ENCODE measurements around the gene CD22.

GRCh38 chr19:35348911-35349611 is 20.1 kb downstream of the CD22 start:
- TF ChIP-seq, protein P1, sequence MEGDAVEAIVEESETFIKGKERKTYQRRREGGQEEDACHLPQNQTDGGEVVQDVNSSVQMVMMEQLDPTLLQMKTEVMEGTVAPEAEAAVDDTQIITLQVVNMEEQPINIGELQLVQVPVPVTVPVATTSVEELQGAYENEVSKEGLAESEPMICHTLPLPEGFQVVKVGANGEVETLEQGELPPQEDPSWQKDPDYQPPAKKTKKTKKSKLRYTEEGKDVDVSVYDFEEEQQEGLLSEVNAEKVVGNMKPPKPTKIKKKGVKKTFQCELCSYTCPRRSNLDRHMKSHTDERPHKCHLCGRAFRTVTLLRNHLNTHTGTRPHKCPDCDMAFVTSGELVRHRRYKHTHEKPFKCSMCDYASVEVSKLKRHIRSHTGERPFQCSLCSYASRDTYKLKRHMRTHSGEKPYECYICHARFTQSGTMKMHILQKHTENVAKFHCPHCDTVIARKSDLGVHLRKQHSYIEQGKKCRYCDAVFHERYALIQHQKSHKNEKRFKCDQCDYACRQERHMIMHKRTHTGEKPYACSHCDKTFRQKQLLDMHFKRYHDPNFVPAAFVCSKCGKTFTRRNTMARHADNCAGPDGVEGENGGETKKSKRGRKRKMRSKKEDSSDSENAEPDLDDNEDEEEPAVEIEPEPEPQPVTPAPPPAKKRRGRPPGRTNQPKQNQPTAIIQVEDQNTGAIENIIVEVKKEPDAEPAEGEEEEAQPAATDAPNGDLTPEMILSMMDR (IDR thresholded peaks at IDR 0.05) = no peak
- TF ChIP-seq POLR2A (IDR thresholded peaks at IDR 0.05) = no peak

Data from suprapubic skin (tissue), 3 donors.